GM12878 (cell line): ENCODE data around the gene HMX3. TPM values are rescaled to one million over a fixed set of nuclear protein-coding genes. Genes with fewer than 3 reads are reported as not detected.

Experiments
- ATAC-seq: fragments of 200-7000 bp; cut with Tn5 transposase; 3 replicates; pipeline ENCODE4 v1.9.1; 2020; ENCODE audit warnings: mild to moderate bottlenecking, moderate library complexity
- Bru-seq: library from RNA; stranded (reverse); fragments of 400-500 nt; gene quantifications from one replicate; lab custom pipeline; 2021; lab: Mats Ljungman, UMichigan
- BruChase-seq, 2 experiments: library from RNA; stranded (reverse); fragments of 400-500 nt; gene quantifications; one replicate each; lab custom pipeline; 2021; lab: Mats Ljungman, UMichigan
- BruUV-seq: library from RNA; stranded (reverse); fragments of 400-500 nt; replicated peaks from 2 replicates; lab custom pipeline; 2021; lab: Mats Ljungman, UMichigan
- CTCF ChIA-PET: fragments of 300-600 bp; sonication (Branson Sonifier 250); formaldehyde crosslinking; extraction: SDS; loops from one replicate; lab custom pipeline; 2021; ENCODE audit warnings: inconsistent platforms; lab: Yijun Ruan, JAX
- POLR2A ChIA-PET: fragments of 350-600 bp; formaldehyde crosslinking; extraction: SDS; loops from one replicate; lab custom pipeline; 2021; ENCODE audit warnings: inconsistent platforms; lab: Charles Lee
- RAD21 ChIA-PET: fragments of 300-600 bp; sonication (Branson Sonifier 250); formaldehyde crosslinking; loops from one replicate; lab custom pipeline; 2023; ENCODE audit warnings: antibody characterized with exemption; ENCODE audit not compliant: unreplicated experiment; lab: Charles Lee
- SMC1A ChIA-PET: fragments of 300-600 bp; sonication (Branson Sonifier 250); formaldehyde crosslinking; loops from one replicate; lab custom pipeline; 2023; ENCODE audit not compliant: unreplicated experiment, uncharacterized antibody; lab: Charles Lee
- DNase-seq: peaks from one replicate; pipeline ENCODE4 v3.0.0-alpha.2; 2011; ENCODE audit warnings: low read depth, low spot score
- FAIRE-seq: peaks from 3 replicates; lab custom pipeline; 2011; peaks lifted over from hg19 to GRCh38; lab: Jason Lieb, UNC
- H2AFZ ChIP-seq: 2 replicates; pipeline ENCODE4 v1.6.0; 2011; ENCODE audit warnings: low read depth, low read length, control low read depth; ENCODE audit not compliant: control insufficient read depth
- H3K27ac ChIP-seq: 2 replicates; pipeline ENCODE4 v1.5.1; 2011; ENCODE audit warnings: control low read depth; ENCODE audit not compliant: control insufficient read depth, insufficient read depth
- H3K27me3 ChIP-seq, 2 experiments: replicated peaks in 1 of 2; 2 replicates each; pipeline versions ENCODE4 v1.6.0 to v1.6.1; 2011; ENCODE audit warnings: low read length in 1 of 2; ENCODE audit not compliant: control insufficient read depth in 2 of 2, insufficient read depth in 2 of 2
- H3K36me3 ChIP-seq, 2 experiments: 2 replicates each; pipeline ENCODE4 v1.5.1; 2011; ENCODE audit warnings: low read length in 1 of 2; ENCODE audit not compliant: control insufficient read depth in 2 of 2, insufficient read depth in 2 of 2
- H3K4me1 ChIP-seq: 2 replicates; pipeline ENCODE4 v1.6.1; 2011; ENCODE audit warnings: mild to moderate bottlenecking, low read length, moderate library complexity, mixed read lengths; ENCODE audit not compliant: control insufficient read depth, insufficient read depth
- H3K4me2 ChIP-seq: 2 replicates; pipeline ENCODE4 v1.6.0; 2011; ENCODE audit warnings: control low read depth; ENCODE audit not compliant: control insufficient read depth, insufficient read depth
- H3K4me3 ChIP-seq: fragments of 200-600 bp; sonication (generic); 2 replicates; pipeline ENCODE4 v1.5.1; 2016
- H3K79me2 ChIP-seq: 2 replicates; pipeline ENCODE4 v1.6.0; 2011; ENCODE audit warnings: low read length; ENCODE audit not compliant: control insufficient read depth, insufficient read depth
- H3K9ac ChIP-seq: 2 replicates; pipeline ENCODE4 v1.8.0; 2011; ENCODE audit warnings: low read length, control low read depth, mixed read lengths; ENCODE audit not compliant: control insufficient read depth, insufficient read depth
- H3K9me3 ChIP-seq: replicated peaks from 3 replicates; pipeline ENCODE4 v1.5.1; 2011; ENCODE audit warnings: mild to moderate bottlenecking, low read length; ENCODE audit not compliant: control insufficient read depth, insufficient read depth
- H4K20me1 ChIP-seq: 2 replicates; pipeline ENCODE4 v1.6.0; 2011; ENCODE audit not compliant: control insufficient read depth, insufficient read depth
- BCL3 ChIP-seq: IDR thresholded peaks from 2 replicates; pipeline ENCODE4 v1.6.1; 2011; ENCODE audit warnings: borderline replicate concordance, low read depth, mild to moderate bottlenecking, moderate library complexity, low read length; ENCODE audit not compliant: insufficient read depth, poor library complexity, severe bottlenecking
- BCLAF1 ChIP-seq: fragments of 450-650 bp; IDR thresholded peaks from 2 replicates; pipeline ENCODE4 v1.6.1; 2017; ENCODE audit warnings: antibody characterized with exemption, mild to moderate bottlenecking, moderate library complexity
- CREB1 ChIP-seq: IDR thresholded peaks from 2 replicates; pipeline ENCODE4 v1.6.1; 2012; ENCODE audit warnings: low read depth, mild to moderate bottlenecking, inconsistent platforms
- ELK1 ChIP-seq: IDR thresholded peaks from 2 replicates; pipeline ENCODE4 v1.6.1; 2012; ENCODE audit warnings: low read depth, low read length, improper control_type of control experiment
- EP300 ChIP-seq, 2 experiments: fragments of 150-350 bp in 1 of 2; IDR thresholded peaks; 2 replicates each; pipeline ENCODE4 v1.6.1; 2011 to 2012; ENCODE audit warnings: low read depth in 2 of 2, low read length in 2 of 2, borderline replicate concordance in 1 of 2, improper control_type of control experiment in 1 of 2, inconsistent platforms in 1 of 2; ENCODE audit not compliant: control insufficient read depth in 1 of 2
- GABPA ChIP-seq: IDR thresholded peaks from 2 replicates; pipeline ENCODE4 v1.6.1; 2014; ENCODE audit warnings: antibody characterized with exemption, low read depth, mild to moderate bottlenecking, inconsistent platforms
- HDGF ChIP-seq: fragments of 450-650 bp; IDR thresholded peaks from 2 replicates; pipeline ENCODE4 v1.6.1; 2016; ENCODE audit warnings: antibody characterized with exemption
- LARP7 ChIP-seq: fragments of 450-650 bp; IDR thresholded peaks from 2 replicates; pipeline ENCODE4 v1.6.1; 2017; ENCODE audit warnings: mild to moderate bottlenecking
- MTA3 ChIP-seq: IDR thresholded peaks from 2 replicates; pipeline ENCODE4 v1.6.1; 2012; ENCODE audit warnings: low read length, inconsistent platforms, borderline replicate concordance
- POLR2A ChIP-seq: IDR thresholded peaks from 2 replicates; pipeline ENCODE4 v1.6.1; 2011; ENCODE audit warnings: low read depth, mild to moderate bottlenecking, low read length
- SMAD5 ChIP-seq: IDR thresholded peaks from 2 replicates; pipeline ENCODE4 v1.6.1; 2016; ENCODE audit warnings: antibody characterized with exemption, low read depth
- SRF ChIP-seq, 2 experiments: IDR thresholded peaks; 2 replicates each; pipeline ENCODE4 v1.6.1; 2011; ENCODE audit warnings: low read depth in 2 of 2, low read length in 2 of 2, mild to moderate bottlenecking in 1 of 2, moderate library complexity in 1 of 2
- WGBS: methylation state at CpG from one replicate; pipeline ENCODE4 v1.1.6; 2016; ENCODE audit warnings: low lambda C conversion rate; ENCODE audit not compliant: insufficient replicate concordance, insufficient coverage; ENCODE audit errors: missing lambda C conversion rate; 5-methylcytosine and 5-hydroxymethylcytosine counted together
- in situ Hi-C: fragments of 300-500 bp; cut with MboI; formaldehyde crosslinking; loops from 9 replicates; pipeline ENCODE4 v1.14.3; 2018; ENCODE audit warnings: mixed read lengths
- intact Hi-C: fragments of 100-400 bp; cut with micrococcal nuclease; formaldehyde crosslinking; loops from one replicate; pipeline ENCODE4 v1.14.2; 2022; ENCODE audit not compliant: unreplicated experiment
- long read RNA-seq, 2 experiments: library from polyadenylated mRNA; unstranded; transcript quantifications; one replicate each; pipeline ENCODE4 v2.0.0, GENCODE V29; 2019 to 2020
- polyA minus RNA-seq, 3 experiments: library from RNA; depleted of rRNA, polyadenylated mRNA; stranded (reverse); fragments of >200 nt; gene quantifications; 2 replicates each; pipeline ENCODE4 v1.2.3, GENCODE V29; 2011
- polyA plus RNA-seq, 11 experiments: library from polyadenylated mRNA; depleted of rRNA in 4 of 11; unstranded in 6 of 11; stranded (reverse) in 5 of 11; fragments of >200 nt; fragmentation: Nextera tagmentation in 4 of 11; fragmentation: Illumina TruSeq in 1 of 11; extraction: Ambion mirVana in 4 of 11; extraction: Trizol in 1 of 11; gene quantifications; 1 replicate in 1 of 11; 2 replicates in 10 of 11; pipeline versions ENCODE4 v1.2.1 to v1.2.3, GENCODE V29; 2011 to 2016; ENCODE audit warnings: inconsistent platforms in 2 of 11, missing spikeins in 2 of 11, low read depth in 1 of 11
- total RNA-seq, 4 experiments: library from RNA; depleted of rRNA in 3 of 4; stranded (reverse); fragments of >200 nt in 3 of 4; fragmentation: Illumina TruSeq in 1 of 4; extraction: Trizol in 1 of 4; gene quantifications; 2 replicates each; pipeline versions ENCODE4 v1.2.1 to v1.2.3, GENCODE V29; 2013 to 2021

Gene HMX3
- 8.9 and 12.1 TPM in 2 replicates for total RNA-seq (2013; cell fraction: nucleolus; rRNA removed)
- total RNA-seq (2014; rRNA removed), result 29.6 and 32.8 TPM in 2 replicates
- 3.5 and 4.8 TPM in 2 replicates for total RNA-seq (2014; rRNA removed; fragmentation: Illumina TruSeq; extraction: Trizol)
- 54.6 and 60.5 TPM in 2 replicates for total RNA-seq (2021)
- 2.1 TPM for polyA plus RNA-seq (2011; ENCODE audit: low read depth)
- 0.19 and 0.65 TPM in 2 replicates for polyA plus RNA-seq (2011; rRNA removed)
- 1.3 and 2.9 TPM in 2 replicates for polyA plus RNA-seq (2011; cell fraction: cytosol; rRNA removed)
- 1.4 and 3.6 TPM in 2 replicates for polyA plus RNA-seq (2011; cell fraction: nucleus; rRNA removed)
- 8.8 and 9.0 TPM in 2 replicates for polyA plus RNA-seq (2012)
- 0.27 and 0.63 TPM in 2 replicates for polyA plus RNA-seq (2014; fragmentation: Illumina TruSeq; extraction: Trizol)
- not detected for polyA plus RNA-seq (2014; fragmentation: Nextera tagmentation; extraction: Ambion mirVana)
- polyA plus RNA-seq (2014; rRNA removed), result 34.3 and 38.6 TPM in 2 replicates
- polyA plus RNA-seq (2016; fragmentation: Nextera tagmentation; extraction: Ambion mirVana), result 10 to 100 TPM; 14.0 to 16.6 TPM
- polyA minus RNA-seq (2011; rRNA and poly(A)+ RNA removed), result 0.29 and 1.0 TPM in 2 replicates
- 3.2 and 4.4 TPM in 2 replicates for polyA minus RNA-seq (2011; cell fraction: cytosol; rRNA and poly(A)+ RNA removed)
- polyA minus RNA-seq (2011; cell fraction: nucleus; rRNA and poly(A)+ RNA removed), result 1.3 and 1.7 TPM in 2 replicates
- Bru-seq, nascent RNA, result percentile 58 among the genes with signal in this experiment
- percentile 58 among the genes with signal in this experiment for BruChase-seq, experiment 1, labeled RNA remaining after a 6-hour chase
- BruChase-seq, experiment 2, labeled RNA remaining after a 2-hour chase, result percentile 74 among the genes with signal in this experiment
- long read RNA-seq, experiment 1, result 0 reads
- long read RNA-seq, experiment 2, result 0 reads

- Histone ChIP-seq H3K79me2 (peaks cover 31% of the 10 kb centered on the region), H3K27me3 (peaks cover 2 to 18% of the 10 kb centered on the region in 2 experiments; a peak in 3 of 4 replicates), H3K4me2 (peak within 1 kb of the TSS; percentile 91), H3K4me1 (peaks cover 7% of the 10 kb centered on the region), H3K9ac (peak within 1 kb of the TSS; percentile 63), H2AFZ (peak within 1 kb of the TSS; percentile 26; the same call in 1 of the 2 replicates), H3K4me3 (peak within 1 kb of the TSS; percentile 86), H3K27ac (peak within 1 kb of the TSS; percentile 54)
- SMC1A ChIA-PET, result no interaction called here
- in situ Hi-C loops (no loop called here), intact Hi-C loops (no loop called here)
- DNase-seq (no peak), FAIRE-seq (no peak)
- 36% methylated on average over 50 of the region's 76 CpGs for WGBS
- CTCF ChIA-PET, result interaction anchor here (1.2 kb wide), 1 partner anchor 256 kb away, joined by 3 read pairs; no protein-coding TSS in a partner anchor
- no TSS peak for BruUV-seq
- peak; percentile 85 for TF ChIP-seq ELK1
- TF ChIP-seq BCL3, result no peak
- TF ChIP-seq BCLAF1, result no peak
- TF ChIP-seq LARP7, result no peak
- no peak for TF ChIP-seq HDGF
- TF ChIP-seq SRF (IDR thresholded peaks at IDR 0.05; ENCODE audit: low read depth in 2 of 2, low read length in 2 of 2), result peak; percentile 95 to 97
- TF ChIP-seq EP300 (IDR thresholded peaks at IDR 0.05; ENCODE audit: borderline replicate concordance in 1 of 2, control insufficient read depth in 1 of 2, low read depth in 2 of 2, low read length in 2 of 2), result no peak
- TF ChIP-seq MTA3, result no peak; the same call in 1 of the 2 replicates
- TF ChIP-seq SMAD5, result peak; percentile 60; the same call in 1 of the 2 replicates
- peak; percentile 31 for TF ChIP-seq CREB1
- 0 out of 2 replicates have a peak, but pooled peaks have one; percentile 12 for TF ChIP-seq GABPA
- peak; percentile 58; the same call in 1 of the 2 replicates for TF ChIP-seq POLR2A
- TF ChIP-seq, all 136 proteins: peak for 6
- ATAC-seq, result peak; percentile 49
- RAD21 ChIA-PET, result no interaction called here
- no peaks in the 10 kb centered on the region; a peak in 1 of 4 replicates for H3K36me3 ChIP-seq
- H3K9me3 ChIP-seq, result no peaks in the 10 kb centered on the region; the same call in 2 of the 3 replicates
- POLR2A ChIA-PET, result no interaction called here
- H4K20me1 ChIP-seq, result no peaks in the 10 kb centered on the region
These were observed at the start of gene HMX3 for GRCh38 chr10:123135415-123136141. HMX3 (plus strand) TSS chr10:123135970; CDS start chr10:123136051, 81 bp downstream.
